Uterus (tissue), 2 donors: Measurements from ENCODE around the gene DLGAP1.

Experiments
- POLR2A ChIP-seq, 2 donors: fragments of 450-650 bp; IDR thresholded peaks; one replicate each; pipeline ENCODE4 v1.6.1; 2016; ENCODE audit warnings: antibody characterized with exemption in 2 of 2, mild to moderate bottlenecking in 1 of 2, moderate library complexity in 1 of 2
- TF ChIP-seq, protein P1 (sequence below), 4 experiments: fragments of 200-600 bp in 2 of 4; fragments of 450-650 bp in 2 of 4; sonication (generic) in 2 of 4; IDR thresholded peaks; one replicate each; pipeline ENCODE4 v1.5.1; 2016 to 2019; ENCODE audit warnings: antibody characterized with exemption in 4 of 4, mild to moderate bottlenecking in 2 of 4, moderate library complexity in 1 of 4

GRCh38 chr18:3612315-3612714 is 842.8 kb downstream of the DLGAP1 start:
- TF ChIP-seq, protein P1, sequence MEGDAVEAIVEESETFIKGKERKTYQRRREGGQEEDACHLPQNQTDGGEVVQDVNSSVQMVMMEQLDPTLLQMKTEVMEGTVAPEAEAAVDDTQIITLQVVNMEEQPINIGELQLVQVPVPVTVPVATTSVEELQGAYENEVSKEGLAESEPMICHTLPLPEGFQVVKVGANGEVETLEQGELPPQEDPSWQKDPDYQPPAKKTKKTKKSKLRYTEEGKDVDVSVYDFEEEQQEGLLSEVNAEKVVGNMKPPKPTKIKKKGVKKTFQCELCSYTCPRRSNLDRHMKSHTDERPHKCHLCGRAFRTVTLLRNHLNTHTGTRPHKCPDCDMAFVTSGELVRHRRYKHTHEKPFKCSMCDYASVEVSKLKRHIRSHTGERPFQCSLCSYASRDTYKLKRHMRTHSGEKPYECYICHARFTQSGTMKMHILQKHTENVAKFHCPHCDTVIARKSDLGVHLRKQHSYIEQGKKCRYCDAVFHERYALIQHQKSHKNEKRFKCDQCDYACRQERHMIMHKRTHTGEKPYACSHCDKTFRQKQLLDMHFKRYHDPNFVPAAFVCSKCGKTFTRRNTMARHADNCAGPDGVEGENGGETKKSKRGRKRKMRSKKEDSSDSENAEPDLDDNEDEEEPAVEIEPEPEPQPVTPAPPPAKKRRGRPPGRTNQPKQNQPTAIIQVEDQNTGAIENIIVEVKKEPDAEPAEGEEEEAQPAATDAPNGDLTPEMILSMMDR (IDR thresholded peaks at IDR 0.05) = no peak
- no peak for TF ChIP-seq POLR2A (IDR thresholded peaks at IDR 0.05)
